KMS-11 (cell line): Measurements from ENCODE around the gene FNIP1.

Source experiments
- H2AFZ ChIP-seq: fragments of 200-600 bp; sonication (generic); 2 replicates; pipeline ENCODE4 v1.6.1; 2016; ENCODE audit warnings: antibody characterized with exemption, mixed run types, low read depth
- H3K27ac ChIP-seq: fragments of 200-600 bp; sonication (generic); 2 replicates; pipeline ENCODE4 v1.6.1; 2016; ENCODE audit warnings: mild to moderate bottlenecking, mixed run types
- H3K27me3 ChIP-seq: fragments of 200-600 bp; sonication (generic); 2 replicates; pipeline ENCODE4 v1.6.1; 2017; ENCODE audit warnings: mild to moderate bottlenecking, low read depth, mixed run types, moderate library complexity; ENCODE audit not compliant: insufficient read depth
- H3K36me3 ChIP-seq: fragments of 200-600 bp; sonication (generic); 2 replicates; pipeline ENCODE4 v1.6.1; 2017; ENCODE audit warnings: mild to moderate bottlenecking, mixed run types; ENCODE audit not compliant: insufficient read depth
- H3K4me1 ChIP-seq: fragments of 200-600 bp; sonication (generic); 2 replicates; pipeline ENCODE4 v1.6.1; 2016; ENCODE audit warnings: mild to moderate bottlenecking, low read depth, mixed run types; ENCODE audit not compliant: poor library complexity, severe bottlenecking
- H3K4me2 ChIP-seq: fragments of 200-600 bp; sonication (generic); 2 replicates; pipeline ENCODE4 v1.7.0; 2016; ENCODE audit warnings: mild to moderate bottlenecking, mixed run types
- H3K4me3 ChIP-seq: fragments of 200-600 bp; sonication (generic); IDR thresholded peaks from 2 replicates; pipeline ENCODE4 v1.6.1; 2017; ENCODE audit warnings: low read depth, low read length, mixed read lengths; ENCODE audit not compliant: insufficient read depth
- H3K79me2 ChIP-seq: fragments of 200-600 bp; sonication (generic); 2 replicates; pipeline ENCODE4 v1.6.1; 2016; ENCODE audit warnings: low read depth, mixed run types; ENCODE audit not compliant: insufficient read depth
- H3K9ac ChIP-seq: fragments of 200-600 bp; sonication (generic); 2 replicates; pipeline ENCODE4 v1.6.1; 2016; ENCODE audit warnings: mild to moderate bottlenecking, mixed run types
- H4K20me1 ChIP-seq: fragments of 200-600 bp; sonication (generic); 2 replicates; pipeline ENCODE4 v1.6.1; 2016; ENCODE audit warnings: mild to moderate bottlenecking, mixed run types; ENCODE audit not compliant: insufficient read depth
- TF ChIP-seq, protein P1 (sequence below): fragments of 200-600 bp; sonication (generic); conservative IDR thresholded peaks from 2 replicates; pipeline ENCODE4 v1.6.1; 2017; ENCODE audit warnings: low read depth, mild to moderate bottlenecking, antibody characterized with exemption, low read length, moderate library complexity, mixed read lengths

Gene FNIP1

DNA sequence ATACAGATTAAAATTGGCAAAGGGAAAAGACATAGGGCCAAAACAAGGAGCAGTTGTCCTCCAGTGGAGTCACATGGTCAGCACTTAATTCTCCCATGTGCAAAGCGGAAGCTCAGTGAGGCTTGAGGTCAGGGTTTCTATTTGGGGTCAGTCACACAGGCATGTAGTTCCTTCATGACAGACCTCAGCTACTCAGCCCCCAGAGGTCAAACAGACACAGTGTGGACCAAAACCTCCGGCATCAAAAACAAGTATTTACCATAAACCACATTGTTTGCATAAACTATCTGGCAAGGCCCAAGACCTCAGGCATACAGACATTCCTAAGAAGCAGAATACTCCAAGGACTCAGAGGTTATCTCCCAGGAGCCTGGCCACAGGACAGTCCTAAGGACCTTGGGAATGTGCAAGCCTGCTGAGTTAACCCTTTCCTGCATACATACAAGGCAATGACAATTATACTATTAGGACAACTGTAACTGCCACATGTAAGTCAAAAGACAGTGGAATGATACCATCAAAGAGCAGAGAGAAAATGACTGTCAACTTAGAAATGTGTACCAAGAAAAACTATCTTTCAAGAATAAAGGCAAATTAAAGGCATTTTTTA is 28.7 kb upstream of the FNIP1 start:
- Histone ChIP-seq H3K79me2 (no peaks in the 10 kb centered on the region), H3K27ac (no peak overlapping the region), H3K4me3 (no peak overlapping the region), H4K20me1 (no peaks in the 10 kb centered on the region), H3K4me1 (no peaks in the 10 kb centered on the region), H3K36me3 (no peaks in the 10 kb centered on the region), H3K27me3 (no peaks in the 10 kb centered on the region), H3K9ac (no peak overlapping the region), H3K4me2 (no peak overlapping the region), H2AFZ (no peak overlapping the region)
- TF ChIP-seq, protein P1, sequence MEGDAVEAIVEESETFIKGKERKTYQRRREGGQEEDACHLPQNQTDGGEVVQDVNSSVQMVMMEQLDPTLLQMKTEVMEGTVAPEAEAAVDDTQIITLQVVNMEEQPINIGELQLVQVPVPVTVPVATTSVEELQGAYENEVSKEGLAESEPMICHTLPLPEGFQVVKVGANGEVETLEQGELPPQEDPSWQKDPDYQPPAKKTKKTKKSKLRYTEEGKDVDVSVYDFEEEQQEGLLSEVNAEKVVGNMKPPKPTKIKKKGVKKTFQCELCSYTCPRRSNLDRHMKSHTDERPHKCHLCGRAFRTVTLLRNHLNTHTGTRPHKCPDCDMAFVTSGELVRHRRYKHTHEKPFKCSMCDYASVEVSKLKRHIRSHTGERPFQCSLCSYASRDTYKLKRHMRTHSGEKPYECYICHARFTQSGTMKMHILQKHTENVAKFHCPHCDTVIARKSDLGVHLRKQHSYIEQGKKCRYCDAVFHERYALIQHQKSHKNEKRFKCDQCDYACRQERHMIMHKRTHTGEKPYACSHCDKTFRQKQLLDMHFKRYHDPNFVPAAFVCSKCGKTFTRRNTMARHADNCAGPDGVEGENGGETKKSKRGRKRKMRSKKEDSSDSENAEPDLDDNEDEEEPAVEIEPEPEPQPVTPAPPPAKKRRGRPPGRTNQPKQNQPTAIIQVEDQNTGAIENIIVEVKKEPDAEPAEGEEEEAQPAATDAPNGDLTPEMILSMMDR: no peak

DNA sequence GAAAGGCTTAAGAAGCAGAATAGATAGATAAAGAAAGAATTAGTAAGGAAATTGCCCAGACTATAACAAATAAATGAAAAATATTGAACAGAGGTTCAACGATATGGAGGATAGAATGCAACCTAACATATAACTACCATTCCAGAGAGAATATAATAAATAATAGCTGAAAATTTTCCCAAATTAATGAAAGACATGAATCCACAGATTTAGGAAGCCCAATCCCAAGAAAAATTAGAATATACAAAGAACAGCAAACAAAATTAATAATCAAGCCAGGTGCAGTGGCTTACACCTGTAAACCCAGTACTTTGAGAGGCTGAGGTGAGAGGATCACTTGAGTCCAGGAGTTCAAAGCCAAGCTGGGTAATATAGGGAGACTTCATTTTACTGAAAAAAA is 27.8 kb upstream of the FNIP1 start:
- no peak overlapping the region for H3K4me2 ChIP-seq
- H3K27me3 ChIP-seq: no peaks in the 10 kb centered on the region
- H4K20me1 ChIP-seq: no peaks in the 10 kb centered on the region
- H3K4me1 ChIP-seq: no peaks in the 10 kb centered on the region
- H3K79me2 ChIP-seq: no peaks in the 10 kb centered on the region
- H3K27ac ChIP-seq: no peak overlapping the region
- H3K4me3 ChIP-seq: no peak overlapping the region
- no peak overlapping the region for H3K9ac ChIP-seq
- no peaks in the 10 kb centered on the region for H3K36me3 ChIP-seq
- H2AFZ ChIP-seq: no peak overlapping the region
- TF ChIP-seq, protein P1: no peak

DNA sequence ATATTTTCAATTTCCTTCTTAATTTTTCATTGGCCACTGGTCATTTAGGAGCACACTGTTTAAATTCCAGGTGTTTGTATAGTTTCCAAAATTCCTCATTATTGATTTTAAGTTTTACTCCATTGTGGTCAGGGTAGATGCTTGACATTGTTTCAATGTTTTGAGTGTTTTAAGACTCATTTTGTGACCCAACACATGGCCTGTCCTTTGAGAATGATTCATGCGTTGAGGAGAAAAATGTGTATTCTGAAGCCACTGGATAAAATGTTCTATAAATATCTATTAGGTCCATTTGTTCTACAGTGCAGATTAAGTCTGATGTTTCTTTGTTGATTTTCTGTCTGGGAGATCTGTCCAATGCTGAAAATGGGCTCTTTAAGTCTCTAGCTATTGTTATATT is 24.4 kb upstream of the FNIP1 start:
- Histone ChIP-seq H3K4me1 (no peaks in the 10 kb centered on the region), H3K27ac (no peak overlapping the region), H2AFZ (no peak overlapping the region), H3K4me2 (no peak overlapping the region), H3K4me3 (no peak overlapping the region), H3K27me3 (no peaks in the 10 kb centered on the region), H3K9ac (no peak overlapping the region), H3K79me2 (no peaks in the 10 kb centered on the region), H3K36me3 (no peaks in the 10 kb centered on the region), H4K20me1 (no peaks in the 10 kb centered on the region)
- TF ChIP-seq, protein P1: no peak

DNA sequence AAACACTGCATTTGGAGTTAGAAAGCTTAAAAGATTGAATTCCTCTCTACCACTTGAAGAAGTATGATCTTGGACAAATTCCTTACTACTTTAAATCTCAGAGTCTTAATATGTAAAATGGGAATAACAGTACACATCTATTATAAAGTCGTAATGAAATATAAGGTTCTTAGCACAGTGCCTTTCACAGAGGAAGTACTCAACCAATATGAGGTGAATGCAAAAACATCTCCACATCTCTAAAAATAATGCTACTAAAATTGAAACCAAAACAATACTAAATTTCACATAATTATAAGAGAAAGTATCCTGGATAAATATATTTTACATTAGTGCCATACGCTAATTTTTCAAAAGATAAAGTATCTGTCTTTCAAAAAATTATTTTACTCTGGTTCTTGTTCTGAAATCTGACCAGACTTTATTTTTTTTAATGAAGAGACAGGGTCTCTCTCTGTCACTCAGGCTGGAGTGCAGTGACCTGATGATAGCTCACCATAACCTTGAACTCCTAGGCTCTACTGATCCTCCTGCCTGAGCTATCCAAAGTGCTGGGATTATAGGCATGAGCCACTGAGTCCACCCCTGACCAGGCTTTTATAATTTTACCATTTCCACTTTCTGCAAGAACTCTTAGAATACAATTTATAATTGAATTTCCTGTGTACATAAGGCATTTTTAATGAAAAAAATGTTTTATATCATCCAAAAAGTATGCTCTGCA is 21.3 kb upstream of the FNIP1 start:
- no peaks in the 10 kb centered on the region for H3K4me1 ChIP-seq
- no peaks in the 10 kb centered on the region for H3K36me3 ChIP-seq
- no peaks in the 10 kb centered on the region for H3K27me3 ChIP-seq
- TF ChIP-seq, protein P1: no peak
- no peaks in the 10 kb centered on the region for H4K20me1 ChIP-seq
- no peaks in the 10 kb centered on the region for H3K79me2 ChIP-seq
- H3K27ac ChIP-seq: no peak overlapping the region
- H3K4me3 ChIP-seq: no peak overlapping the region
- no peak overlapping the region for H3K4me2 ChIP-seq
- H2AFZ ChIP-seq: no peak overlapping the region
- no peak overlapping the region for H3K9ac ChIP-seq
